Measurements from ENCODE around the gene INVS.
"Not testable (repeated sequence)": the region's sequence is repeated elsewhere in the genome, so short reads cannot be mapped to it uniquely, and the experiment has no call there.

INVS gene

GRCh38 chr9:100284247-100284646 lies 185.2 kb downstream of the INVS start:
- no peak for DNase-seq

- DNase-seq: no peak
Measured at GRCh38 chr9:100285080-100285479, 186.0 kb downstream of the INVS start.

GRCh38 chr9:100285601-100286000 lies 186.6 kb downstream of the INVS start:
- no peak for DNase-seq

- DNase-seq: no peak
Measured at GRCh38 chr9:100286257-100286656, 187.2 kb downstream of the INVS start.

GRCh38 chr9:100287186-100287585 lies 188.1 kb downstream of the INVS start:
- no peak for DNase-seq

GRCh38 chr9:100290714-100291113 lies 191.7 kb downstream of the INVS start:
- no peak for DNase-seq

GRCh38 chr9:100292414-100292813 lies 193.4 kb downstream of the INVS start:
- no peak for DNase-seq

- DNase-seq: no peak
Measured at GRCh38 chr9:100294341-100294740, 195.3 kb downstream of the INVS start.

GRCh38 chr9:100294806-100295205 lies 195.8 kb downstream of the INVS start:
- DNase-seq: no peak

GRCh38 chr9:100295240-100295639 lies 196.2 kb downstream of the INVS start:
- no peak for DNase-seq

- no peak for DNase-seq
Measured at GRCh38 chr9:100296407-100296806, 197.4 kb downstream of the INVS start.

- DNase-seq: no peak
Measured at GRCh38 chr9:100298378-100298777, 199.3 kb downstream of the INVS start.

- DNase-seq: no peak
Measured at GRCh38 chr9:100303747-100304146, 204.7 kb downstream of the INVS start.

- DNase-seq: no peak
Measured at GRCh38 chr9:100306283-100306682, 207.2 kb downstream of the INVS start.

GRCh38 chr9:100307080-100307479 lies 208.0 kb downstream of the INVS start:
- DNase-seq: no peak

GRCh38 chr9:100308965-100309564 lies 210.0 kb downstream of the INVS start:
- no peak for DNase-seq

- DNase-seq: no peak
Measured at GRCh38 chr9:100309992-100310391, 210.9 kb downstream of the INVS start.

GRCh38 chr9:100315561-100315960 lies 216.5 kb downstream of the INVS start:
- DNase-seq: no peak

- DNase-seq: no peak
Measured at GRCh38 chr9:100317706-100318105, 218.7 kb downstream of the INVS start.

- DNase-seq: peak; percentile 50
Measured at GRCh38 chr9:100322954-100323536, 224.0 kb downstream of the INVS start.

GRCh38 chr9:100324594-100325200 lies 225.7 kb downstream of the INVS start:
- DNase-seq: peak; percentile 36

- not testable (repeated sequence) for DNase-seq
Measured at GRCh38 chr9:100338736-100339135, 239.7 kb downstream of the INVS start.

- no peak for DNase-seq
Measured at GRCh38 chr9:100340224-100340623, 241.2 kb downstream of the INVS start.

- no peak for DNase-seq
Measured at GRCh38 chr9:100341889-100342288, 242.8 kb downstream of the INVS start.

GRCh38 chr9:100346836-100347235 lies 247.8 kb downstream of the INVS start:
- DNase-seq: no peak

Measured in CD4-positive, alpha-beta T cell treated with Interleukin-17A for 1 hour (primary cell).